GM23338 (cell line): Measurements from ENCODE around the gene EVL. TPM values are rescaled to one million over a fixed set of nuclear protein-coding genes. Genes with fewer than 3 reads are reported as not detected.

Experiments used
- ATAC-seq: fragments of 200-7000 bp; cut with Tn5 transposase; 3 replicates; pipeline ENCODE4 v1.9.1; 2020
- DNase-seq: peaks from one replicate; pipeline ENCODE4 v3.0.0-alpha.2; 2015; ENCODE audit warnings: low spot score
- H2AFZ ChIP-seq: fragments of 200-600 bp; sonication (generic); 2 replicates; pipeline ENCODE4 v1.8.0; 2016; ENCODE audit warnings: antibody characterized with exemption, mild to moderate bottlenecking, moderate library complexity
- H3F3A ChIP-seq: fragments of 200-600 bp; sonication (generic); replicated peaks from 2 replicates; pipeline ENCODE4 v1.8.0; 2017; ENCODE audit warnings: antibody characterized with exemption, mixed run types, low read depth
- H3K27ac ChIP-seq: fragments of 200-600 bp; sonication (generic); 2 replicates; pipeline ENCODE4 v1.6.1; 2016; ENCODE audit warnings: low read depth
- H3K27me3 ChIP-seq: fragments of 200-600 bp; sonication (generic); 2 replicates; pipeline ENCODE4 v1.8.0; 2016; ENCODE audit warnings: mild to moderate bottlenecking, mixed run types, moderate library complexity; ENCODE audit not compliant: insufficient read depth
- H3K36me3 ChIP-seq: fragments of 200-600 bp; sonication (generic); 2 replicates; pipeline ENCODE4 v1.8.0; 2016; ENCODE audit warnings: mild to moderate bottlenecking; ENCODE audit not compliant: insufficient read depth
- H3K4me1 ChIP-seq: fragments of 200-600 bp; sonication (generic); 2 replicates; pipeline ENCODE4 v1.8.0; 2016; ENCODE audit warnings: mild to moderate bottlenecking, moderate library complexity; ENCODE audit not compliant: insufficient read depth
- H3K4me2 ChIP-seq: fragments of 200-600 bp; sonication (generic); 2 replicates; pipeline ENCODE4 v1.7.1; 2017; ENCODE audit warnings: mixed run types
- H3K4me3 ChIP-seq: fragments of 200-600 bp; sonication (generic); 2 replicates; pipeline ENCODE4 v1.6.1; 2016; ENCODE audit warnings: mixed run types
- H3K79me2 ChIP-seq: fragments of 200-600 bp; sonication (generic); replicated peaks from 2 replicates; pipeline ENCODE4 v1.8.0; 2017; ENCODE audit warnings: mild to moderate bottlenecking; ENCODE audit not compliant: insufficient read depth
- H3K9me2 ChIP-seq: fragments of 200-600 bp; sonication (generic); 2 replicates; pipeline ENCODE4 v1.8.0; 2017; ENCODE audit not compliant: insufficient read depth
- H4K20me1 ChIP-seq: fragments of 200-600 bp; sonication (generic); replicated peaks from 2 replicates; pipeline ENCODE4 v1.8.0; 2017; ENCODE audit warnings: mild to moderate bottlenecking; ENCODE audit not compliant: insufficient read depth
- H3K27ac Mint-ChIP-seq: 2 replicates; pipeline ENCODE4 v1.8.0; 2020; ENCODE audit warnings: inconsistent platforms, mild to moderate bottlenecking, moderate library complexity, mixed read lengths
- H3K27me3 Mint-ChIP-seq: 3 replicates; pipeline ENCODE4 v1.8.0; 2022; ENCODE audit warnings: low read depth, mild to moderate bottlenecking, moderate library complexity, mixed read lengths, inconsistent platforms; ENCODE audit not compliant: insufficient read depth, poor library complexity
- H3K36me3 Mint-ChIP-seq: 3 replicates; pipeline ENCODE4 v1.8.0; 2021; ENCODE audit warnings: low read depth, mild to moderate bottlenecking, inconsistent platforms, moderate library complexity, mixed read lengths
- H3K4me1 Mint-ChIP-seq: 3 replicates; pipeline ENCODE4 v1.8.0; 2020; ENCODE audit warnings: mild to moderate bottlenecking, inconsistent platforms, mixed read lengths
- H3K4me3 Mint-ChIP-seq: 3 replicates; pipeline ENCODE4 v1.8.0; 2021; ENCODE audit warnings: moderate library complexity, mild to moderate bottlenecking, inconsistent platforms, mixed read lengths
- H3K9me3 Mint-ChIP-seq: 3 replicates; pipeline ENCODE4 v1.8.0; 2020; ENCODE audit warnings: moderate library complexity, mild to moderate bottlenecking, inconsistent platforms, mixed read lengths
- CREB1 ChIP-seq: fragments of 250-450 bp; sonication (Bioruptor Pico); IDR thresholded peaks from 2 replicates; pipeline ENCODE4 v1.5.0; 2020; ENCODE audit warnings: low read depth, mild to moderate bottlenecking, moderate library complexity
- CTCF ChIP-seq, 2 experiments: fragments of 200-600 bp in 1 of 2; sonication (generic) in 1 of 2; conservative IDR thresholded peaks; 2 replicates each; pipeline versions ENCODE4 v1.5.1 to v1.6.1; 2016 to 2017; ENCODE audit warnings: antibody characterized with exemption in 2 of 2, low read depth in 2 of 2, mild to moderate bottlenecking in 2 of 2, moderate library complexity in 1 of 2
- ETS1 ChIP-seq: IDR thresholded peaks from 2 replicates; pipeline ENCODE4 v1.6.1; 2016; ENCODE audit warnings: antibody characterized with exemption
- EZH2 ChIP-seq: fragments of 200-600 bp; sonication (generic); IDR thresholded peaks from one replicate; pipeline ENCODE4 v1.8.0; 2017; ENCODE audit warnings: antibody characterized with exemption, mild to moderate bottlenecking, low read depth; ENCODE audit not compliant: unreplicated experiment
- EZH2phosphoT487 ChIP-seq: fragments of 200-600 bp; sonication (generic); IDR thresholded peaks from one replicate; pipeline ENCODE4 v1.8.1; 2018; ENCODE audit warnings: antibody characterized with exemption; ENCODE audit not compliant: unreplicated experiment
- JUNB ChIP-seq: IDR thresholded peaks from one replicate; pipeline ENCODE4 v1.6.1; 2016; ENCODE audit warnings: antibody characterized with exemption; ENCODE audit not compliant: unreplicated experiment
- NANOG ChIP-seq: IDR thresholded peaks from 2 replicates; pipeline ENCODE4 v1.6.1; 2016; ENCODE audit warnings: antibody characterized with exemption, borderline replicate concordance
- POLR2AphosphoS5 ChIP-seq: IDR thresholded peaks from 2 replicates; pipeline ENCODE4 v1.6.1; 2016; ENCODE audit warnings: antibody characterized with exemption, low read depth
- REST ChIP-seq: IDR thresholded peaks from one replicate; pipeline ENCODE4 v1.6.1; 2018; ENCODE audit warnings: antibody characterized with exemption; ENCODE audit not compliant: unreplicated experiment
- STAT1 ChIP-seq: IDR thresholded peaks from one replicate; pipeline ENCODE4 v1.6.1; 2016; ENCODE audit warnings: antibody characterized with exemption; ENCODE audit not compliant: unreplicated experiment
- ZNF114 ChIP-seq: fragments of 250-450 bp; sonication (Bioruptor Pico); IDR thresholded peaks from 2 replicates; pipeline ENCODE4 v1.5.0; 2020; ENCODE audit warnings: mild to moderate bottlenecking, moderate library complexity
- ZNF331 ChIP-seq: fragments of 250-450 bp; sonication (Bioruptor Pico); IDR thresholded peaks from 2 replicates; pipeline ENCODE4 v1.5.0; 2020; ENCODE audit warnings: low read depth, mild to moderate bottlenecking, moderate library complexity
- ZNF462 ChIP-seq: fragments of 250-450 bp; sonication (Bioruptor Pico); IDR thresholded peaks from 2 replicates; pipeline ENCODE4 v1.5.0; 2020; ENCODE audit warnings: mild to moderate bottlenecking, moderate library complexity
- polyA plus RNA-seq: library from polyadenylated mRNA; unstranded; fragments of >200 nt; fragmentation: Nextera tagmentation; extraction: Ambion mirVana; gene quantifications from 2 replicates; pipeline ENCODE4 v1.2.1, GENCODE V29; 2016
- total RNA-seq: library from RNA; depleted of rRNA; stranded (reverse); fragments of >200 nt; shearing (Covaris generic); gene quantifications from 2 replicates; pipeline ENCODE4 v1.2.3, GENCODE V29; 2014

EVL gene
- total and polyA plus RNA-seq, 2 experiments from 2014 or later = 28.2 to 50.5 TPM

- H4K20me1 ChIP-seq = peaks cover 2% of the 10 kb centered on the region; the same call in 1 of the 2 replicates
- H3K79me2 ChIP-seq = no peaks in the 10 kb centered on the region; the same call in 1 of the 2 replicates
- H2AFZ ChIP-seq = no peak overlapping the region
- H3K27me3 Mint-ChIP-seq = peaks cover 15% of the 10 kb centered on the region
- no peak for DNase-seq
- H3K4me3 ChIP-seq = no peak overlapping the region
- no peaks in the 10 kb centered on the region for H3K9me2 ChIP-seq
- no peak overlapping the region for H3K27ac ChIP-seq
- no peaks in the 10 kb centered on the region for H3K9me3 Mint-ChIP-seq
- no peak overlapping the region for H3K27ac Mint-ChIP-seq
- H3K36me3 Mint-ChIP-seq = no peaks in the 10 kb centered on the region
- no peak overlapping the region for H3K4me2 ChIP-seq
- H3F3A ChIP-seq = no peaks in the 10 kb centered on the region
- H3K4me1 Mint-ChIP-seq = peaks cover 39% of the 10 kb centered on the region
- H3K36me3 ChIP-seq = no peaks in the 10 kb centered on the region
- ATAC-seq = no peak
- H3K27me3 ChIP-seq = no peaks in the 10 kb centered on the region
- TF ChIP-seq ZNF462 (CRISPR knock-in tag) (no peak), CTCF (conservative IDR thresholded peaks at IDR 0.05; ENCODE audit: low read depth in 2 of 2) (no peak), STAT1 (no peak), NANOG (no peak), ZNF114 (CRISPR knock-in tag) (no peak), ETS1 (no peak), REST (no peak), ZNF331 (CRISPR knock-in tag) (no peak), CREB1 (CRISPR knock-in tag) (no peak), EZH2 (no peak), JUNB (no peak), POLR2AphosphoS5 (no peak), EZH2phosphoT487 (no peak)
- no peak overlapping the region for H3K4me3 Mint-ChIP-seq
- H3K4me1 ChIP-seq = peaks cover 4% of the 10 kb centered on the region; the same call in 1 of the 2 replicates
These were observed 10.5 kb downstream of the EVL start for GRCh38 chr14:100075681-100076080.
